ENCODE measurements around the gene THUMPD3.

THUMPD3 gene

DNA sequence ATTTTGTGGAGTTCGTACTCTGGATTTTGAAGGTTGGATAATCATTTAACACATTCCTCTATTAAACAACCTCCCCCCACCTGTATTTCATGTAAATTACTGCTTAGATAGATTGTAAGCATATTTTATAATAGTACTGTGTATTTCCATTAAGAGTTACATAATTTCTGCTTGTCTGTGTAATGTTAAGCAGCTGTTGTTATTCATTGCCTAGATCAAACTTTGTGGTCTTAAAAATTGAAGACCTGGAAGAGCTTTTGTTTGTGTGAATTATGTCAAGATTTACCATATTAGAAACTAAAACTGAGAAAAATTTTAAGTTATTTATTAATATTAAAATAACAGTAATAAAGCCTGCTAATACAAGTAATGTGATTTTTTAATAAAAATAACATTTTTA, 45.7 kb downstream of the THUMPD3 start:
- Mint-ChIP-seq H3K9me3 (peaks cover 2% of the 10 kb centered on the region), H3K4me3 (no peak overlapping the region), H3K36me3 (ENCODE audit: low read depth) (peaks cover 18% of the 10 kb centered on the region), H3K27ac (no peak overlapping the region), H3K4me1 (ENCODE audit: low read depth) (peaks cover 49% of the 10 kb centered on the region), H3K27me3 (ENCODE audit: low read depth) (no peaks in the 10 kb centered on the region)
- DNase-seq (ENCODE audit: low spot score): no peak

DNA sequence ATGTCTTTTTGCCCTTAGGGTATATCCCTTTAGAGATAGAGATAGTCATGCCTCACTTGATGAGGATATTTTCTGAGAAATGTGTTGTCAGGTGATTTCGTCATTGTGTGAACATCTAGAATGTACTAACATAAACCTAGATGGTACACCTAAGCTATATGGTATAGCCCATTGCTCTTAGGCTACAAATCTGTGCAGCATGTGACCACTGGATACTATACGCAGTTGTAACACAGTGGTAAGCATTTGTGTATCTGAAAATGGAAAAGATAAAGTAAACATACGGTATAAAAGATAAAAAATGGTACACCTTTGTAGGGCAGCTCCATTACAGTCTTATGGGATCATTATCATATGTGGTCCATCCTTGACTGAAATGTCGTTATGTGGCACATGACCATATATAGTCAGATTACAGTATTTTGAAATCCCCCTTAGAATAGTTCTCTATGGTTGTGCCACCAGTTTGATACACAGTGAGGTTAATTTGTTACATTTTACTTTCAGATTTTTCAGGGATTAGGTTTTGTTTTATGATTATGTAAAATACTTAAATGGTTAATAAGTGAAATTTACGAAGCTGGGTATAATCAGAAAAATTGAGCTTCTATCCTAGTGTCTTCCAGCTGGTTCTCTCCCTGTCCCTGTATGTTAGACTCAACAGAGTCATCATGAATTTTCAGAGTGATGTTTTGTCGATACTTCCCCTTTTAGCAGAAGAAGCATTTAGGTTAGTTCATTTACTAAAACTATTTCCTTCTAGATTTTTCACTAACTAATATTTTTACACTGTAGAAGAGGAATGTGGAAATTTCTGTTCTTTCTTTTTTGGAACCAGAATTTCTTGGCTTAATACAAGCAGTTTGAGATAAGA, 47.4 kb downstream of the THUMPD3 start:
- Mint-ChIP-seq H3K36me3 (ENCODE audit: low read depth) (peaks cover 24% of the 10 kb centered on the region), H3K4me1 (ENCODE audit: low read depth) (peaks cover 44% of the 10 kb centered on the region), H3K9me3 (peaks cover 2% of the 10 kb centered on the region), H3K27me3 (ENCODE audit: low read depth) (no peaks in the 10 kb centered on the region), H3K27ac (no peak overlapping the region), H3K4me3 (no peak overlapping the region)
- no peak for DNase-seq (ENCODE audit: low spot score)

DNA sequence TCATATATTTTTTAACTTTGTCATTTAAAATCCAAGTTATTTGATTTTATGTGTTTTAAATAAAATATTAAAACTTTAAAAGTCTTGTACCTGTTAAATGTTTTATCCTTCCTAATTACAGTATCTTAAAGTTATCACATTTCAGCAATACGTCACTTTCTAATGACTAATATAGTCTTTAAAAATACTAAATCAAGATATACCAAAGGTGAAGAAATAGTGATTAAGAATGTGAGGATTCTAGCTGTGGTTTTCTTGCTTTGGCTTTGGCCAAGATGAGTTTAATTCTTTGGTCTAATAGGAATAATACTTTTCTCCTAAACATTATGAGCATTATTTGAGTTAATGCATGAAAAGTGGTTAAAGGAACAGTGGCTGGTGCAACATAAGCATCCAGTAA, 48.4 kb downstream of the THUMPD3 start:
- H3K4me3 Mint-ChIP-seq: no peak overlapping the region
- DNase-seq (ENCODE audit: low spot score): no peak
- H3K27ac Mint-ChIP-seq: no peak overlapping the region
- peaks cover 2% of the 10 kb centered on the region for H3K9me3 Mint-ChIP-seq
- peaks cover 44% of the 10 kb centered on the region for H3K4me1 Mint-ChIP-seq (ENCODE audit: low read depth)
- peaks cover 29% of the 10 kb centered on the region for H3K36me3 Mint-ChIP-seq (ENCODE audit: low read depth)
- H3K27me3 Mint-ChIP-seq (ENCODE audit: low read depth): no peaks in the 10 kb centered on the region

DNA sequence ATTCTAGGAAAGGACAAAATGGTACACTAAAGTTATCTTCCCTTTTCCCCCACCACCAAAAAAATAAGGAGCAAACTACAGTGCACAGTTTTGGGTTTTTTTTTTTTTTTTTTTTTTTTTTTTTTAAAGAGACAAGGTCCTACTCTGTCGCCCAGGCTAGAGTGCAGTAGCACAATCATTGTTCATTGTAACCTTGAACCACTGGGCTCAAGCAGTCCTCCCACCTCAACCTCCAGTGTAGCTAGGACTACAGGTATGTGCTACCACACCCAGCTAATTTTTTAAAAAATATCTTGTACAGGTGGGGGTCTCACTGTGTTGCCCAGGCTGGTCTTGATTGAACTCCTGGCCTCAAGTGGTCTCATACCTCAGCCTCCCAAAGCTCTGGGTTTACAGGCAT, 49.4 kb downstream of the THUMPD3 start:
- no peak overlapping the region for H3K4me3 Mint-ChIP-seq
- peaks cover 40% of the 10 kb centered on the region for H3K4me1 Mint-ChIP-seq (ENCODE audit: low read depth)
- peaks cover 2% of the 10 kb centered on the region for H3K9me3 Mint-ChIP-seq
- no peak overlapping the region for H3K27ac Mint-ChIP-seq
- DNase-seq (ENCODE audit: low spot score): no peak
- peaks cover 31% of the 10 kb centered on the region for H3K36me3 Mint-ChIP-seq (ENCODE audit: low read depth)
- no peaks in the 10 kb centered on the region for H3K27me3 Mint-ChIP-seq (ENCODE audit: low read depth)

DNA sequence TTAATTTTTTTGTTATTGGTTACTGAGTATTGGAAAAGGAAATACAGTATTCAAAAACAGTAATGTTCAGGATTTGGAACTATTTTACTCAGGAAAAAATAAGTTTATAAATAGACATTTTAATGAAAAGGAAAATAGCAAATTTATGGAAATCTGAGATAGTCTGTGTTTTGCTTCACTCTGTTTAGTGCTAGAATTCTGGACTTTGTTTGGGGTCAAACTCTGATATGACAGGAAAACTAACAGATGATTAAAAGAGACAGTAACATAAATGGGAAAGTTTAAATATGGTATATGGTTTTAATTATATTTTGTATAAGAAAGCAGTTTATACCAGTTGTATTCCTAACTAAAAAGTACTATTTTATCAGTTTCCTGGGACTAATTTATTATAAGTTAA, 52.0 kb downstream of the THUMPD3 start:
- no peak for DNase-seq (ENCODE audit: low spot score)
- no peak overlapping the region for H3K4me3 Mint-ChIP-seq
- peaks cover 20% of the 10 kb centered on the region for H3K36me3 Mint-ChIP-seq (ENCODE audit: low read depth)
- H3K9me3 Mint-ChIP-seq: peaks cover under 1% of the 10 kb centered on the region
- H3K4me1 Mint-ChIP-seq (ENCODE audit: low read depth): peaks cover 29% of the 10 kb centered on the region
- no peak overlapping the region for H3K27ac Mint-ChIP-seq
- H3K27me3 Mint-ChIP-seq (ENCODE audit: low read depth): no peaks in the 10 kb centered on the region

DNA sequence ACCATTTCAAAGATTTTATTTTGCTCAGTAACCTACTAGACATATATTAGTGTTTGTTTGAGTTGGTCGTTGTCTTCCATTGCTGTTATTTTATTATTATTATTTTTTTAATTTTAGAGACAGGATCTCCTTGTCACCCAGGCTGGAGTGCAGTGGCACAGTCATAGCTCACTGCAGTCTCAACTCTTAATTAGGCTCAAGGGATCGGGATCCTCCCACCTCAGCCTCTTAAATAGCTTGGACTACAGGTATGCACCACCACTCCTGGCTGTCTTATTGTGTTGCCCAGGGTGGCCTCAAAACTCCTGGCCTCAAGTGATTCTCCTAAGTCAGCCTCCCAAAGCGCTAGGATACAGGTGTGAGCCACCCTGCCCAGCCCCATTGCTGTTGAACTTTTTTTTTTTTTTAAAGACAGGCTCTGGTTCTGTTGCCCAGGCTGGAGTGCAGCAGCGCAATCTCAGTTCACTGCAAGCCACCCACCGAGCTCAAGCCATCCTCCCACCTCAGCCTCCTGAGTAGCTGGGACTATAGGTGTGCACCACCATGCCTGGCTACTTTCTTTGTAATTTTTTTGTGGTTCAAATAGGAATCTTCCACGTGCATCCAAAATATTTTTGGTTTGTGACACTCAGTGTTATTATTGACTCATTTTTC, 52.8 kb downstream of the THUMPD3 start:
- H3K4me1 Mint-ChIP-seq (ENCODE audit: low read depth): peaks cover 26% of the 10 kb centered on the region
- peaks cover 18% of the 10 kb centered on the region for H3K36me3 Mint-ChIP-seq (ENCODE audit: low read depth)
- no peak overlapping the region for H3K4me3 Mint-ChIP-seq
- no peak for DNase-seq (ENCODE audit: low spot score)
- no peak overlapping the region for H3K27ac Mint-ChIP-seq
- H3K27me3 Mint-ChIP-seq (ENCODE audit: low read depth): no peaks in the 10 kb centered on the region
- no peaks in the 10 kb centered on the region for H3K9me3 Mint-ChIP-seq

DNA sequence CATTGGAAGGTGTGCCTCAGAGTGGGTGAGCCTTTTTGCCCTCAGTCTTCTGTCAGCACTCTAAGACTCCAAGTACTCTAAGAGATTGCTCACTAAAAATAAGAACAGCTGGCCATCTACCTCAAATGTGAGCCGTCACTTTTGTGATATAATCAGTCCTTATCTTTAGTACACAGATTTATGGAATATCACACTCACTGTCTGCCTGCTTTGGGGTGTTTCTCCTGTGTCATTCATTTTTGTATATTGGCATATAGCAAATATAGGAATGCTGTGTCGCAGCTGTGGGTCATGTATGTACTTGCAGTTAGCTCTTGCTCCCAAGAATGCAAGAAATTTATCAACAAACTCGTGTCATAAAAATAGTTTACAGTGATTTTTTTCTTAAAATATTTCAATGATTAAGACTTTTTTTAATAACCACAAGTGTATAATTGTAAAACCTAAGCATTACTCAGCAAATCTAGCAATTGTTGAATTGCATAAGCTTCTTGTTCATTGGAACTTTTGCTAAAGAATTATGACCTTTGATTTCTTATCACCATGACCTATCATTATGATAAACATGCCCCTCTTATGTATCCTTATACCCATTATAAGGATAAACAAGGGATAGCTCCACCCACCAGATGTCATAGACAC, 53.4 kb downstream of the THUMPD3 start:
- H3K27ac Mint-ChIP-seq: no peak overlapping the region
- H3K9me3 Mint-ChIP-seq: no peaks in the 10 kb centered on the region
- no peak for DNase-seq (ENCODE audit: low spot score)
- H3K27me3 Mint-ChIP-seq (ENCODE audit: low read depth): no peaks in the 10 kb centered on the region
- peaks cover 31% of the 10 kb centered on the region for H3K4me1 Mint-ChIP-seq (ENCODE audit: low read depth)
- H3K4me3 Mint-ChIP-seq: no peak overlapping the region
- peaks cover 18% of the 10 kb centered on the region for H3K36me3 Mint-ChIP-seq (ENCODE audit: low read depth)

DNA sequence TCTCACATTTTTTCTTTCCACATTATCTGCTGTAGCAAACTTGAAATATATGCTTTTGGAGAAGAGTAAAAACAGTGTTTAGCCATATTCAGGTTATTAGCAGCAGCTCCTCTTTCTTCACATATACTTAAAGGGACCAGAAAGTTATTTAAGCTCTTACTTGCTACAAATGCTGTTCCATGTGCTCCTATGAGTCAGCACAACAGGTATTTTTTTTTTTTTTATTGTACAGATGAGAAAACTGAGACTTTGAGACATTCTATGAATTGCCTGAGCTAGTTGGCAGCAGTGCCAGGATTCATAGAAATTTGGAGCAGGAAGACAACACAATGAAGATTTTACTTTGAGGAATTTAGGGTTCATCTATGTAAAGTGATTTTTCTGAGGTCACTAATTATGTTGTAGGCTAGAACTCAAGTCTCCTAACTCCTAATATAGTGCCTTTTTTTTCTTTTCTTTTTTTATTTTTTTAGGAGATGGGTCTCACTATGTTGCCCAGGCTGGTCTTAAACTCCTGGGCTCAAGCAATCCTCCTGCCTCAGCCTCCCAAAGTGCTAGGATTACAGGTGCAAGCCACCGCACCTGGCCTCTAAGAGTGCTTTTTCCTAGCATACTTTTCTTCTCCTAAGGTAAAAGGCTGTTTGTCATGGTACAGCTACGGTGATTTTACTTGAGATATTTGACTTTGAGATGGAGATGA, 58.1 kb downstream of the THUMPD3 start:
- Mint-ChIP-seq H3K27me3 (ENCODE audit: low read depth) (no peaks in the 10 kb centered on the region), H3K9me3 (no peaks in the 10 kb centered on the region), H3K27ac (no peak overlapping the region), H3K4me3 (no peak overlapping the region), H3K4me1 (ENCODE audit: low read depth) (peaks cover 36% of the 10 kb centered on the region), H3K36me3 (ENCODE audit: low read depth) (peaks cover 16% of the 10 kb centered on the region)
- DNase-seq (ENCODE audit: low spot score): no peak

DNA sequence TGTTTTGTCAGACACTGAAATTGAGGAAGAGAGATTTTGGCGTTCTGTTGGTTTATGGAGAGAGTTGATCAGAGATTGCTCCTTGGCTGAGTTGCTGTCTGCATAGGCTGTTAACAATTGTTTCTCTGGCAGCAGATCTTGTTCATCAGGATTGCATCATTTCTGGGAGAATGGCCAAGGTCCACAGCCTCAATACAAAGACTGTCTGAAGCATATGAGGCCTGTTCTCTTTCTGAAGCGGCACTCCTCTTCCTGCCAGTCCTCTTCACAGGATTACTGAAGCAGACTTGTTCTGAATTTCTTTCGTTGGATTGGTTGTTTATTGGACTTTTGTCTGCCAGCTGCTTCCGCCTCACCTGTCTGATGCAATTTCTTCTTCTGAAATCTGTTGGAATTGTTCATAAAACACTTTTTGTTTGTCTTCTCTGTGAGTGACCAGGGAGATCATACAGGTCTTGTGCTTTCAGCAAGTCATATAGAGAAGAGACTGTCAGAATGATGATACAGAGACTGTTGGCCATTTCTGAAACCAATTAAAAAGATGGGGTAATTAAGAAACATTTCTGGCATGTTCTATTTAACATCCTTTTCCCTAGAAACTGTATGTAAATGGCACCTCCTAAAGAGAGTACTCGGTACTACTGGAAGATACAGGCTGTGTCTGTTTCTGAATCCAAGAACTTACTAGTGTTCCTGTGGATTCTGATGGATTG, 60.0 kb downstream of the THUMPD3 start:
- H3K36me3 Mint-ChIP-seq (ENCODE audit: low read depth): peaks cover 21% of the 10 kb centered on the region
- H3K27me3 Mint-ChIP-seq (ENCODE audit: low read depth): no peaks in the 10 kb centered on the region
- H3K4me1 Mint-ChIP-seq (ENCODE audit: low read depth): peaks cover 35% of the 10 kb centered on the region
- no peak for DNase-seq (ENCODE audit: low spot score)
- H3K9me3 Mint-ChIP-seq: no peaks in the 10 kb centered on the region
- peak overlapping the region; percentile 60 for H3K27ac Mint-ChIP-seq
- no peak overlapping the region for H3K4me3 Mint-ChIP-seq

DNA sequence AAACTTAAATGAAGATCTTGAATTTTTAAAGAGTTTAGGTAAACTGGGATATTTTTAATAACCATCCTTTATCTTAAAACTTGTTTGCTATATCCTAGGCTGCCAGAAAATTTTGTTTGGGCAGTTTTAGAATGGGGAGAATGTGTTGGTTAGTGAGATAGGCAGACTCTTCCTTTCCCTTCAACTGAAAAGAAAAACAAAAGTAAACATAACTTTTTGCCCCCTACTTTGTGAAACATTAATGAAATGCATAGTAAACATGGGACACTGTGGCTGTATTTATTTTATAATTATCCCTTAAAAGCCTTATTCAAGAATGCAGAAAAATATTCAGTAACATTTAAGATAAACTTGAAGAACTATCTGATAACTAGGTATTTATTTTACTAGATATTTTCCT, 65.6 kb downstream of the THUMPD3 start:
- Mint-ChIP-seq H3K36me3 (ENCODE audit: low read depth) (peaks cover 52% of the 10 kb centered on the region), H3K9me3 (no peaks in the 10 kb centered on the region), H3K4me3 (no peak overlapping the region), H3K4me1 (ENCODE audit: low read depth) (peaks cover 11% of the 10 kb centered on the region), H3K27me3 (ENCODE audit: low read depth) (no peaks in the 10 kb centered on the region), H3K27ac (no peak overlapping the region)
- no peak for DNase-seq (ENCODE audit: low spot score)

DNA sequence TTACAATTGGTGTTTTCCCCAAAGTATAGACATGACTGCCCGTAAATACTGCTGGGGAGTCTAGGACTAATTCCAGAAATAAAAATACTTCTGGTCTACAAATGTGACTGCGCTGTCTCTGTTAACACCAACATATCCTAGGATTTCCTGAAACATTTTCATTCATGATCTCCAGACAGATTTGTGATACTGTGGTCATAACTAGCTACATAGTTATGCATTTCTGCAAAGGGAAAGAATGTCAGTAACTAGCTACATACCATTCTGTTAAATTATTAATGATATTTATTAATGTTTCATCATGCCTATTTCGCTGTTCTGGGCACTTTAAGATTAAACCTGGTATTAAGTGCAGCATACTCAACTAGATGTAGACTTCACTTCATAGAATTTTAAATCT, 67.9 kb downstream of the THUMPD3 start:
- no peak for DNase-seq (ENCODE audit: low spot score)
- no peak overlapping the region for H3K27ac Mint-ChIP-seq
- peaks cover 3% of the 10 kb centered on the region for H3K4me1 Mint-ChIP-seq (ENCODE audit: low read depth)
- peaks cover 65% of the 10 kb centered on the region for H3K36me3 Mint-ChIP-seq (ENCODE audit: low read depth)
- no peak overlapping the region for H3K4me3 Mint-ChIP-seq
- H3K9me3 Mint-ChIP-seq: no peaks in the 10 kb centered on the region
- no peaks in the 10 kb centered on the region for H3K27me3 Mint-ChIP-seq (ENCODE audit: low read depth)

DNA sequence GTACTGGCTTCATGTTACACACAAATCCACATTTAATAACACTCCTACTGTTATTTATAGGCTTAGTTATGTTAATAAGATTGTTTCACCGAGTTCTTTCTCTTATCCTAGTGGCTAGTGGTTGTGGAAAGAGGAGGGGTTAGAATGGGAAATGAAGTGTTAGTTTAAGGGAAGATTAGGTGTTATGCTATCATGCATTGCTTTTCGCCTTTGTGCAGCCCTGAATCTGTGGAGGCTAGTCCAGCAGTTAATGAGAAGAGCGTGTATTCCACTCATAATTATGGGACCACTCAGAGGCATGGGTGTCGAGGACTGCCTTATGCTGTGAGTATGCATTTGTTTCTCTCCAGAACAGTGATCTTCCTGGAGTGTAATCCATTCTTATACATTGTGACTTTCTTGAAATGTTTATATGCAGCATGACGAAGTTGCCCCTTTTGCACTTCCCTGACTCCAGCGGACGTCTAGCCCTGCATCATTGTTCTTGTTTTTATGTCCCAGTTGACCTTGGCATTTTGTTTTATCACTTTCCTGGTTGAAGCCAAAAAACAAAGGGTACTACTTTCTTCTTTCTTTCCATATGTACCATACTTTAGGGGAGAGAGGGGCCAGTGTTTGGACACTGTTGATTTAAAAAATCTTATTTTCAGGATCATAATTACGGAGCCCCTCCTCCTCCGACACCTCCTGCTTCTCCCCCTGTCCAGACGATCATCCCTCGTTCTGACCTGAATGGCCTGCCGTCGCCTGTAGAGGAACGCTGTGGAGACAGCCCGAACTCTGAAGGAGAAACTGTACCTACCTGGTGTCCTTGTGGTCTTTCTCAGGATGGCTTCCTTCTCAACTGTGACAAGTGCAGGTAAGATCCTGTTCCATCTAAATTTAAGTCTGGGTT, 71.0 kb downstream of the THUMPD3 start:
- Mint-ChIP-seq H3K9me3 (no peaks in the 10 kb centered on the region), H3K4me1 (ENCODE audit: low read depth) (no peaks in the 10 kb centered on the region), H3K36me3 (ENCODE audit: low read depth) (peaks cover 57% of the 10 kb centered on the region), H3K4me3 (no peak overlapping the region), H3K27ac (no peak overlapping the region), H3K27me3 (ENCODE audit: low read depth) (no peaks in the 10 kb centered on the region)
- DNase-seq (ENCODE audit: low spot score): no peak

DNA sequence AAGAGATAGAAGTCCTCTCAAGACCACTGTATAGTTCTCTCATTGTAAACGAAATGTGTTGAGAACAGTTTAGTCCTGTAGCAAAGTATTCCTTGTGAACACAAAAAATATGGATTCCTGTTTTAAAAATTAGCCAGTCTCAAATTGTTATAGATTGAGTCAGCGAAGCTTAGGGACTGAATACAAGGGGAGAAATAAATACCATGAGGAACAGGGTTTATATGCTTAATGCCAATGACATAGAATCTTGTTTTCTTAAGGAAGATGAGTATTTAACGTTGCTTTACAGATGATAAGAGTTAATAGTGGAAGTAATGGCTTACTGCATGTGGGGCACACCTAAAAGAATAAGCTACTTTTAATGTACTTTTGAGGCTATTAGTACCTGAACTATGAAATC, 72.5 kb downstream of the THUMPD3 start:
- no peak overlapping the region for H3K27ac Mint-ChIP-seq
- H3K36me3 Mint-ChIP-seq (ENCODE audit: low read depth): peaks cover 47% of the 10 kb centered on the region
- no peaks in the 10 kb centered on the region for H3K27me3 Mint-ChIP-seq (ENCODE audit: low read depth)
- DNase-seq (ENCODE audit: low spot score): no peak
- H3K4me3 Mint-ChIP-seq: no peak overlapping the region
- H3K9me3 Mint-ChIP-seq: no peaks in the 10 kb centered on the region
- H3K4me1 Mint-ChIP-seq (ENCODE audit: low read depth): no peaks in the 10 kb centered on the region
